ENCODE measurements around the gene SLC22A31.
"Not testable (repeated sequence)": the region's sequence is repeated elsewhere in the genome, so short reads cannot be mapped to it uniquely, and the experiment has no call there.

GRCh38 chr16:89185887-89186592 lies 14.3 kb downstream of the SLC22A31 start:
- not testable (repeated sequence) for TF ChIP-seq POLR2A, CTCF (IDR thresholded peaks at IDR 0.05)

Data from lower leg skin (tissue), 3 donors.